OCI-LY3 (cell line): ENCODE data around the gene OSBPL7.

Source experiments
- CTCF ChIP-seq: fragments of 200-600, 300-600 bp; sonication (generic); IDR thresholded peaks from 2 replicates; pipeline ENCODE4 v1.5.1; 2014; ENCODE audit warnings: antibody characterized with exemption, low read length, low read depth
- EZH2phosphoT487 ChIP-seq: fragments of 200-600 bp; shearing (Covaris generic); IDR thresholded peaks from 2 replicates; pipeline ENCODE4 v1.6.1; 2018; ENCODE audit warnings: antibody characterized with exemption, mixed run types, low read depth

GRCh38 chr17:47774987-47775580, 46.5 kb downstream of the OSBPL7 start:
- no peak for TF ChIP-seq CTCF
- no peak for TF ChIP-seq EZH2phosphoT487
